AG04450 (cell line): ENCODE data around the gene ADAMTSL1. TPM values are rescaled to one million over a fixed set of nuclear protein-coding genes. Genes with fewer than 3 reads are reported as not detected.

ENCODE experiments used
- CTCF ChIA-PET: fragments of 300-600, 350-600 bp; formaldehyde crosslinking; extraction: SDS; loops from one replicate; lab custom pipeline; 2022; ENCODE audit warnings: antibody characterized with exemption, inconsistent platforms; lab: Charles Lee
- POLR2A ChIA-PET: fragments of 350-600 bp; formaldehyde crosslinking; extraction: SDS; loops from one replicate; lab custom pipeline; 2021; ENCODE audit warnings: antibody characterized with exemption, inconsistent platforms; lab: Yijun Ruan, JAX
- DNase-seq: peaks from one replicate; pipeline ENCODE4 v3.0.0-alpha.2; 2011; ENCODE audit warnings: low read depth, low spot score
- H3K27ac ChIP-seq: one replicate; pipeline ENCODE4 v1.5.1; 2012; ENCODE audit warnings: low read depth, low read length, control low read depth
- H3K27me3 ChIP-seq: one replicate; pipeline ENCODE4 v1.6.0; 2012; ENCODE audit warnings: low read length; ENCODE audit not compliant: control insufficient read depth, insufficient read depth
- H3K4me3 ChIP-seq: 2 replicates; pipeline ENCODE4 v1.5.1; 2011; ENCODE audit warnings: mild to moderate bottlenecking, low read depth, low read length, control low read depth
- H3K9me3 ChIP-seq: 2 replicates; pipeline ENCODE4 v1.5.1; 2012; ENCODE audit warnings: low read length; ENCODE audit not compliant: control insufficient read depth, insufficient read depth
- polyA plus RNA-seq: library from polyadenylated mRNA; depleted of rRNA; stranded (reverse); fragments of >200 nt; gene quantifications from 2 replicates; pipeline ENCODE4 v1.2.3, GENCODE V29; 2011
- TF ChIP-seq, protein P1 (sequence below): IDR thresholded peaks from 2 replicates; pipeline ENCODE4 v1.5.1; 2011; ENCODE audit warnings: low read depth, low read length, control low read depth, inconsistent platforms

Gene ADAMTSL1
- polyA plus RNA-seq, 1 experiment: 22.2 TPM

DNA sequence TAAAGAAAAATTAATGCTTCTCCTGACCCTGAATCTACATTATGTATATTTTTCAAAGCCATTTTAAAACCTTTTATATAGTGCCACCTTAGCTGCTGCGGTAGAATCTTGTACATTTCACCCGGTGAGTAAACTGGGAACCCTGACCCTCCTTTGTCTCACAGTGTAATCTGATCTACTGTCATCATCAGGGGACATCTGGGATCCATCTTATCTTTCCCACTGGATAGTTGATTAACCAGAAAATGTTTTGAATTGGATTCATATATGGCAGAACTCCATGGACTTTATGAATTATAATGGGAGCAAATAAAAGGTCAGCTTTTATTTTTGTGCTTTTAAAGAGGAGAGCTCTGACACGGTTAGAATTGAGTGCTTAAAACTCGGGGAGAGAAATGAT is 95.0 kb downstream of the ADAMTSL1 start:
- CTCF ChIA-PET: no interaction called here
- DNase-seq: no peak
- TF ChIP-seq, protein P1, sequence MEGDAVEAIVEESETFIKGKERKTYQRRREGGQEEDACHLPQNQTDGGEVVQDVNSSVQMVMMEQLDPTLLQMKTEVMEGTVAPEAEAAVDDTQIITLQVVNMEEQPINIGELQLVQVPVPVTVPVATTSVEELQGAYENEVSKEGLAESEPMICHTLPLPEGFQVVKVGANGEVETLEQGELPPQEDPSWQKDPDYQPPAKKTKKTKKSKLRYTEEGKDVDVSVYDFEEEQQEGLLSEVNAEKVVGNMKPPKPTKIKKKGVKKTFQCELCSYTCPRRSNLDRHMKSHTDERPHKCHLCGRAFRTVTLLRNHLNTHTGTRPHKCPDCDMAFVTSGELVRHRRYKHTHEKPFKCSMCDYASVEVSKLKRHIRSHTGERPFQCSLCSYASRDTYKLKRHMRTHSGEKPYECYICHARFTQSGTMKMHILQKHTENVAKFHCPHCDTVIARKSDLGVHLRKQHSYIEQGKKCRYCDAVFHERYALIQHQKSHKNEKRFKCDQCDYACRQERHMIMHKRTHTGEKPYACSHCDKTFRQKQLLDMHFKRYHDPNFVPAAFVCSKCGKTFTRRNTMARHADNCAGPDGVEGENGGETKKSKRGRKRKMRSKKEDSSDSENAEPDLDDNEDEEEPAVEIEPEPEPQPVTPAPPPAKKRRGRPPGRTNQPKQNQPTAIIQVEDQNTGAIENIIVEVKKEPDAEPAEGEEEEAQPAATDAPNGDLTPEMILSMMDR: no peak
- H3K4me3 ChIP-seq: no peak overlapping the region
- H3K9me3 ChIP-seq: no peaks in the 10 kb centered on the region; the same call in 1 of the 2 replicates
- no peaks in the 10 kb centered on the region for H3K27me3 ChIP-seq
- H3K27ac ChIP-seq: no peak overlapping the region
- POLR2A ChIA-PET: no interaction called here

DNA sequence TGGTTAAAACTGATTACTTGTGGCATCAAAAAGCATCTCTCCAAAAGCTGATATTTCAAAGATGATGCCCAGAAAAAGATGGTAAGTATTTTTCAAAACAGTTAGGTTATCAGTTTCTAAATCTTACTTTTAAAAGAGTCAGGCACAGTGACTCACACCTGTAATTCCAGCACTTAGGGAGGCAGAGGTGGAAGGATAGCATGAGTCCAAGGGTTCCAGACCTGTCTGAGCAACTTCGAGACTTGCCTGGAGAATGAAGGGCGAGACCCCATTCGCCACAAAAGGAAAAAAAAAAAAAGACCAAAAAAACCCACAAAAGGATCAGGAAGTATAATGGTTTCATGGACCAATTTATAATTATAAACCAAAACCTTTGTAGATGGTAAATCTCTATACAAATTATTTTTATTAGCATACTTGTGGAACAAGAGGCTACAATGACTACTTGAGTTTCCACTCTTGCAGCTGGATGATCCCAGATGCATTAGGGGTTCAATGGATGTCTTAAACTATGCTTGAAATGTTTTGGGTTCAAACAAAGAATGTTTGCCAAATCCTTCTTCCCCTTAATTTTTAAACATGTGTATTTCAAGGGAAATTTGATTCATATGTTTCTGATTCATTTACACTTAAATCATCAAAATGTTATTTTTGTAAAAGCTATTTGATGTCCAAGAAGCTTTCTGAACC is 96.1 kb downstream of the ADAMTSL1 start:
- TF ChIP-seq, protein P1: no peak
- ChIA-PET POLR2A (no interaction called here), CTCF (no interaction called here)
- DNase-seq: no peak
- H3K4me3 ChIP-seq: no peak overlapping the region
- no peaks in the 10 kb centered on the region for H3K27me3 ChIP-seq
- H3K9me3 ChIP-seq: no peaks in the 10 kb centered on the region
- H3K27ac ChIP-seq: no peak overlapping the region

DNA sequence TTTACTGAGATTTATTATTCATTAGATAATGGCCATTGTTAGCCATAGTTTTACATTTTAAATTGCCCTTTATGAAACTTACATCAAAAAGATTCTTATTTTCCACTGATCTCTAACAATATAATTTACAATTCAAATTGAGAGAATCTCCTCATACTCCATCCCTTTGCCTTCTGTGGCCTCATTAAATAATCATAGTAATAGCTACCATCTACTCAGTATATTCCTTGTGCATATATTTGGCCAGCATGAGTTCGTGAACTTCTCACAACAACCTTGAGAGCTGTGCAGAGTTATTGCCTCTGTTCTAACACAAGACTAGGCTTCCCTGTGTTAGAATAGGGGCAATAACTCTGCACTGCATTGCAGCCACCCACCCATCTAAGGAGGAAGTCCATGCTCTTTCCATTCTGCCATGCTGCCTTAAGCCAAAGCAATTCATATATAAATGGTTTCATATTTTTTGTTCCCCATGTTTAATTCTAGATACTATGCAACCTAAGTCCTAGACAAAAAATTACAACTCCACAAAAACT is 99.1 kb downstream of the ADAMTSL1 start:
- no peaks in the 10 kb centered on the region for H3K27me3 ChIP-seq
- ChIA-PET POLR2A (no interaction called here), CTCF (no interaction called here)
- TF ChIP-seq, protein P1: no peak
- no peak overlapping the region for H3K4me3 ChIP-seq
- DNase-seq: no peak
- H3K27ac ChIP-seq: no peak overlapping the region
- no peaks in the 10 kb centered on the region for H3K9me3 ChIP-seq

DNA sequence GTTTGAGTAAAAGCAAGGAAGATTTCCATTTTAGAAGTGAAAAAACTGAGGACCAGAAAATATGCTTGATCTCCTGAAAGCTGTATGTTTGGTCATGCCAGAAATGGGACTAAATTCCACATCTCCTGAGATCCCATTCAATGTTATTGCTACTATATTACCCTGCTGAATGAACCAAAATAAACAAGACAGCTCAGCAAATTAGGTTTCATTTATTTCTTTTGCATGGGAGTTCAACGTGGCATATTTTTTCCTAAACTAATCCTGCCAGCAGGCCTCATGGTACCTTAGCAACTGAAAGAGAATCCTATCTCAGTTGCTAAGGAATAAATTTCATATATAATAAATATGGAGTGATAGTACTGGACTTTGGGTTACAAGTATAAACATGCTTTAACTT is 101.7 kb downstream of the ADAMTSL1 start:
- Histone ChIP-seq H3K27me3 (no peaks in the 10 kb centered on the region), H3K9me3 (no peaks in the 10 kb centered on the region), H3K4me3 (no peak overlapping the region), H3K27ac (no peak overlapping the region)
- POLR2A ChIA-PET: no interaction called here
- CTCF ChIA-PET: interaction anchor here (0.6 to 0.9 kb wide), 2 partner anchors 11 to 21 kb away, joined by 3 read pairs; no protein-coding TSS in a partner anchor
- DNase-seq: no peak
- TF ChIP-seq, protein P1: no peak

DNA sequence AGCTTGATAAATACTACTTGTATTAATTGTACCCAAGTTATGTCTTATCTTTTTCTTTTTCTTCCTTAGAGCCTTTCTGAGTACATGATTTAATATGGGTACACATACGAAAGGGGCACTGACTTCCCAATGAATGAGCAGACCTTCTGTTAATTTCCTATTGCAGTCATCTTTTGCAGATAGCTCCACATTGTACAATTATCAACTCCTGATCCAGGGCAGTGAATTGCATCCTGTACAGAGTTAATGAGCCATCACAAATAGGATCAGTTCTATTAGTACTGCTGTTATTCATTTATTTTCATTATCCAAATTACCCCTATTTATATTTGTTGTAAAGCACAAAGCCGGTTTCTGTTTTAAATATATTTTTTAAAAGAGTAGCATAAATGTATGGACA is 105.6 kb downstream of the ADAMTSL1 start:
- CTCF ChIA-PET: no interaction called here
- no peak overlapping the region for H3K27ac ChIP-seq
- H3K4me3 ChIP-seq: no peak overlapping the region
- POLR2A ChIA-PET: no interaction called here
- DNase-seq: no peak
- no peaks in the 10 kb centered on the region for H3K27me3 ChIP-seq
- no peaks in the 10 kb centered on the region for H3K9me3 ChIP-seq
- TF ChIP-seq, protein P1: no peak
